WI38 (cell line): ENCODE measurements around the gene ANKRD39.

Experiments used
- H3K4me3 ChIP-seq: 2 replicates; pipeline ENCODE4 v1.5.1; 2011; ENCODE audit warnings: low read depth, mild to moderate bottlenecking, control low read depth, low read length
- CTCF ChIP-seq: IDR thresholded peaks from 2 replicates; pipeline ENCODE4 v1.5.1; 2012; ENCODE audit warnings: low read depth, mild to moderate bottlenecking, control low read depth, low read length

The ANKRD39 gene

GRCh38 chr2:96856776-96857666 is 795 bp downstream of the ANKRD39 start:
- TF ChIP-seq CTCF: no peak
- peak overlapping the region; percentile 81 for H3K4me3 ChIP-seq

- TF ChIP-seq CTCF: no peak
- no peak overlapping the region for H3K4me3 ChIP-seq
These were observed 4.5 kb downstream of the ANKRD39 start for GRCh38 chr2:96853321-96853720.

GRCh38 chr2:96852667-96853066 is 5.1 kb downstream of the ANKRD39 start:
- no peak overlapping the region for H3K4me3 ChIP-seq
- no peak for TF ChIP-seq CTCF

GRCh38 chr2:96848264-96848663 is 9.6 kb downstream of the ANKRD39 start:
- H3K4me3 ChIP-seq: no peak overlapping the region
- TF ChIP-seq CTCF: no peak

GRCh38 chr2:96847586-96847985 is 10.2 kb downstream of the ANKRD39 start:
- TF ChIP-seq CTCF: no peak
- no peak overlapping the region for H3K4me3 ChIP-seq

- H3K4me3 ChIP-seq: no peak overlapping the region
- TF ChIP-seq CTCF: no peak
These were observed 11.0 kb downstream of the ANKRD39 start for GRCh38 chr2:96846825-96847224.

- TF ChIP-seq CTCF: no peak
- no peak overlapping the region for H3K4me3 ChIP-seq
These were observed 13.4 kb downstream of the ANKRD39 start for GRCh38 chr2:96844405-96844808.
